IPS-15b (cell line): ENCODE results near the gene FUBP3.

Source experiments
- H3K27me3 ChIP-seq: one replicate; pipeline ENCODE4 v1.6.1; 2013; ENCODE audit warnings: low read length; ENCODE audit not compliant: control insufficient read depth, insufficient read depth
- H3K36me3 ChIP-seq: one replicate; pipeline ENCODE4 v1.6.1; 2013; ENCODE audit warnings: low read length; ENCODE audit not compliant: control insufficient read depth, insufficient read depth
- H3K4me1 ChIP-seq: one replicate; pipeline ENCODE4 v1.6.1; 2013; ENCODE audit warnings: mild to moderate bottlenecking, low read length; ENCODE audit not compliant: control insufficient read depth, insufficient read depth
- H3K4me3 ChIP-seq: one replicate; pipeline ENCODE4 v1.5.1; 2013; ENCODE audit warnings: low read depth, low read length
- H3K9ac ChIP-seq: one replicate; pipeline ENCODE4 v1.6.1; 2013; ENCODE audit warnings: low read depth, mild to moderate bottlenecking, low read length
- H3K9me3 ChIP-seq: one replicate; pipeline ENCODE4 v1.6.1; 2013; ENCODE audit warnings: mild to moderate bottlenecking, low read length; ENCODE audit not compliant: control insufficient read depth, insufficient read depth

FUBP3 gene

DNA sequence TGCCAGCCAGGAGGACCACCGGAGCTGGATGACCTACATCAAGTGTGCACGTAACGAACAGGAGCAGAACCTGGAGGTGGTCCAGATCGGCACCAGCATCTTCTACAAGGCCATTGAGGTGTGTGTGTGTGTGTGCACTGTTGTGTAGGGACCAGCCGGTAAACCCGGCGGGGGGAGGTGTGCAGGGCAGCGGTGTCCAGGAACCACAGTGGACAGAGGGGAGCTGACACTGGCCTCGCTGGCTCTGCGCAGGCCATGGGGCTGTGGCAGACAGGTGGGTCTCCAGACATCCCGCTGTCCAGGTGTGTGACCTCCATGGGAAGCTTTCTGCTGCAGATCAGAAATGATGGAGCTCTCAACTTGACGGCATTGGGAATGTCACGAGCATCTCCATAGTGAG lies 88.8 kb downstream of the FUBP3 start:
- H3K36me3 ChIP-seq = no peaks in the 10 kb centered on the region
- H3K27me3 ChIP-seq = peaks cover 65% of the 10 kb centered on the region
- no peak overlapping the region for H3K9ac ChIP-seq
- peaks cover 2% of the 10 kb centered on the region for H3K4me1 ChIP-seq
- no peak overlapping the region for H3K4me3 ChIP-seq
- H3K9me3 ChIP-seq = no peaks in the 10 kb centered on the region

DNA sequence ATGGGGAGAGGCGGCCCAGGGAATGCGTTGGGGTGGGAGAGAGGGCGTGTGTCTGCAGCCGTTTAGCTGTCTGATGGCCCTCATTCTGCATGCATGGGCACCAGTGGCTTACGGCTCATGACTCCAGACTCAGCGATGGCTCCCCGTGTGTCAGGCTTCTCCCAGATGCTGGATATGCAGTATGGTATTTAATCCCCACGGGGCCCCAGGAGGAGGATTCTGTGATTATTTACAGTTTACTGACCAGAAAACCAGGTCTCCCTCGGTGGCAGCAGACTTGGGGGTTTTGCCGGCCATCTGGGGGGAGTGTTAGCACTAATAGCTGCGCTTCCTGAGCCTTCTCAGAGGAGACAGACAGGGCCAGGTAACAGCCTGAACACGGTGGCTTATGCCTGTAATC lies 89.3 kb downstream of the FUBP3 start:
- no peak overlapping the region for H3K9ac ChIP-seq
- no peaks in the 10 kb centered on the region for H3K36me3 ChIP-seq
- peaks cover 61% of the 10 kb centered on the region for H3K27me3 ChIP-seq
- H3K4me3 ChIP-seq = no peak overlapping the region
- H3K9me3 ChIP-seq = no peaks in the 10 kb centered on the region
- H3K4me1 ChIP-seq = peaks cover 2% of the 10 kb centered on the region

DNA sequence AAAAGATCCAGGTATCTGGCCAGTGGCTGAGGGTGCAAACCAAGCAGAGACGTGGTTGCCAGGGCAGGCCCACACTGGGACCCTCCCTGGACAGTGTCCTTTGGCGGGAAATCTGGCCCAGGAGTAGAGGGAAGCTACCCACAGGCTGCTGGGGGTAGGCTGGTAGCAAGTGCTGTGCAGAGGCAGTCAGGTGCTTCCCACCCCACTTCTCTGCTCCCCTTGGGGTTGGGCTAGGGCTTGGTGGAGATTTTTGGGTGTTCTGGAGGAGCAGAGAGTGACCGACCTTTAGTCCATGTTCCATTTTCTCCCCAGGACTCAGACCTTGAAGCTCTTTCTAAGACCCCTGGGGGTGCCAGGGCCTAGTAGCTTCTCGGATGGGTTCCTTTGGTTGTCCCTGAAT lies 90.6 kb downstream of the FUBP3 start:
- Histone ChIP-seq H3K36me3 (no peaks in the 10 kb centered on the region), H3K4me3 (no peak overlapping the region), H3K9me3 (no peaks in the 10 kb centered on the region), H3K9ac (no peak overlapping the region), H3K27me3 (peaks cover 48% of the 10 kb centered on the region), H3K4me1 (peaks cover 2% of the 10 kb centered on the region)

DNA sequence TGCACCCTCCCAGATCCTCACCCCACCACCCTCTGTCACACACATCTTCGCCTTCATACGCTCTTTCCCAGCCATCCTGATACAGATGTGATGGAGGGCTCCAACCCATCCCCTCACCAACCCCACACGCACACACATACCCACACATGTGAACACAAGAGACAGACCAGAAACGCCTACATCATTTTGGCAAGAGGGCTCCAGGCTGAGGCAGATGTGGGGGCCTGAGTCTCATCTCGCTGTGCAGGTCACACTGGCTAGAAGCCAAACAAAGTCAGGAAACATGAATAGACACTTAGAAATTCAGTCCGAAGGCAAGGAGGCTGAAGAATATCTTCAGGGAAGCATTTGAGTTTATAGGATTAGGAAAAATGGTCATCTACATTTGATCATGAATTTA lies 91.3 kb downstream of the FUBP3 start:
- Histone ChIP-seq H3K4me1 (no peaks in the 10 kb centered on the region), H3K36me3 (no peaks in the 10 kb centered on the region), H3K27me3 (peaks cover 42% of the 10 kb centered on the region), H3K4me3 (no peak overlapping the region), H3K9ac (no peak overlapping the region), H3K9me3 (no peaks in the 10 kb centered on the region)

DNA sequence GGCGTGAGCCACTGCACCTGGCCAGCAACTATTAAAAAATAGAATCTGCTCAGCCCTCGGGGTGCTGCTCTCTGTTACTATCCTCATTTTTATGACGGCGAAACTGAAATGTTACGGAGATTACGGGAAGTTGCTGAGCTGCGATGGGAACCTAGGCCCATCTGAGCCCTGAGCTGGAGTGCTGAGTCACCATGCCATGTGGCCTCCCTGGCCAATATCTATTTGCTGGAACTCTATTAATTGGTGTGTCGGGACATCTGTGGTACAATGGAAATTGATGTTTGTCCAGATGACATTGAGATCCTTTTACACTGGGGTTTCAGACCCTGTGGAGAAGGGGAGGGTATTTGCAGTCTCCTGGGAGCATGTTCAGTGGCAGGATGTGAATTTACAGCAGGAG lies 93.1 kb downstream of the FUBP3 start:
- no peaks in the 10 kb centered on the region for H3K9me3 ChIP-seq
- no peaks in the 10 kb centered on the region for H3K4me1 ChIP-seq
- peaks cover 30% of the 10 kb centered on the region for H3K27me3 ChIP-seq
- H3K4me3 ChIP-seq = no peak overlapping the region
- no peaks in the 10 kb centered on the region for H3K36me3 ChIP-seq
- H3K9ac ChIP-seq = no peak overlapping the region

DNA sequence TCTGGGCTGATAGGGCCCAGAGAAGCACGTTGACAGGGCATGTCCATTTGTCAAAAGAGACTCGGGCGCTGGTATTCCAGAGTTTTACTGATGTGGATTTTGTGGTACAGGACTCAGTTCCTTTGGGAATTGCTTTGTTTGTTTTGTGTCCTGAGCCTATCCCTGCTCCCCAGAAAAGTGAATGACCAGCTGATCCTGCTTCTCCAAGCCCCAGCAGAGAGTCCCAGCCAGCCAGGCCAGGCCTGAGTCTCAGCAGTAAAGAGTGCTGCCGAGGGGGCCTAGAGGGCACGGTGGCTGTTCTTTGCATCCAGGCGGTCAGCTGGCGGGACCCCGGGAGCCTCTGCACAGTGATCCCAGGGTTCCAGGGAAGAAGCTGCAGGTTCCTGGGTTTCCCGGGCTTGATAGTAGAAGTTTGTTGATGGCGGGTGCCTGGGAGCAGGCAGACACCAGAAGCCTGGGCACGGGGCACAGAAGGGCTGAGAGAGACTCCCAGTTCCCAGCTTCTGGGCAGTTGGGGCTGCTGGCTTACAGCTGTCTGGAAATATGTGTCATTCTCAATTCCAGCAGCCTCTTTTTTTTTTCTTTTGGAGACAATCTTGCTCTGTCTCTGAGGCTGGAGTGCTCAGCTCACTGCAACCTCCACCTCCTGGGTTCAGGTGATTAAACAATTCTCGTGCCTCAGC lies 93.7 kb downstream of the FUBP3 start:
- Histone ChIP-seq H3K9me3 (no peaks in the 10 kb centered on the region), H3K4me3 (no peak overlapping the region), H3K36me3 (no peaks in the 10 kb centered on the region), H3K9ac (no peak overlapping the region), H3K27me3 (peaks cover 30% of the 10 kb centered on the region), H3K4me1 (no peaks in the 10 kb centered on the region)

DNA sequence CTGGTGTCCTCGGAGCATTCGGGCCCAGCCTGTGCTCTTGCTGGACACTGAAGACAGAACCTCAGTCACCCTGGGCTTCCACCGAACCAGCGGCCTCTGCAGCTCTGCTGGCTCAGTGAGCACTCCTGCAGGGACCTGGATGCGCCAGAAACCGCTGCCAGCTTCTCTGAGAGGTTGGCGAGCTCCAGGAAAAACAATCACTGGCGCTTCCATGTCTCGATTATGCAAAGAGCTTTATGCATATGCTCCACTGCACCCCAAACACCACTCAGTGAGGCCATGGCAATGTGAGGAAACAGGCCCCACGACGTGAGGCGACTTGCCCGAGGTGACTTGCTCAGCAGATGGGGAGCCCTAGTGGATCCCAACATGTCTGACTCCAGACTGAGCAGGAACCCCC lies 96.0 kb downstream of the FUBP3 start:
- Histone ChIP-seq H3K36me3 (no peaks in the 10 kb centered on the region), H3K4me1 (no peaks in the 10 kb centered on the region), H3K9ac (no peak overlapping the region), H3K27me3 (peaks cover 39% of the 10 kb centered on the region), H3K4me3 (no peak overlapping the region), H3K9me3 (no peaks in the 10 kb centered on the region)

DNA sequence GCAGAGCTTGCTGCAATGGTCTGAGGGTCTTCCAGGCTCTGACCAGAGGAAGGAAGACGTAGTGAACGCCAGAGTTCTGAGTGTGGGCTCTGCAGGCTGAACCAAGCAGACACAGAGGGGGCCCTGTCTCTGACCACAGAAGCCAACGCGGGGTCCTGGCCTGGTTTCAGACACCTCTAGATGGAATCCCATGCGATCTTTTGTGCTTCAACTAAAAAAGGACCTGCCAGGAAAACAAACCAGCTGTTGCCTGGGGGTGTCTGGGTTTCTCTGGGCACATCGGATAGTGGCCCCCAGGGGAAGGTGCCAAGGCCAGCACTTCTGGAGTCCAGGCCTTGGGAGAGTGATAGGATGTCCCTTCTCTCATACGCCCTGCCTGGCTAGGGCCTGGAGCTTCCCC lies 97.9 kb downstream of the FUBP3 start:
- no peaks in the 10 kb centered on the region for H3K36me3 ChIP-seq
- no peak overlapping the region for H3K9ac ChIP-seq
- H3K4me3 ChIP-seq = no peak overlapping the region
- peaks cover 47% of the 10 kb centered on the region for H3K27me3 ChIP-seq
- no peaks in the 10 kb centered on the region for H3K4me1 ChIP-seq
- H3K9me3 ChIP-seq = no peaks in the 10 kb centered on the region

DNA sequence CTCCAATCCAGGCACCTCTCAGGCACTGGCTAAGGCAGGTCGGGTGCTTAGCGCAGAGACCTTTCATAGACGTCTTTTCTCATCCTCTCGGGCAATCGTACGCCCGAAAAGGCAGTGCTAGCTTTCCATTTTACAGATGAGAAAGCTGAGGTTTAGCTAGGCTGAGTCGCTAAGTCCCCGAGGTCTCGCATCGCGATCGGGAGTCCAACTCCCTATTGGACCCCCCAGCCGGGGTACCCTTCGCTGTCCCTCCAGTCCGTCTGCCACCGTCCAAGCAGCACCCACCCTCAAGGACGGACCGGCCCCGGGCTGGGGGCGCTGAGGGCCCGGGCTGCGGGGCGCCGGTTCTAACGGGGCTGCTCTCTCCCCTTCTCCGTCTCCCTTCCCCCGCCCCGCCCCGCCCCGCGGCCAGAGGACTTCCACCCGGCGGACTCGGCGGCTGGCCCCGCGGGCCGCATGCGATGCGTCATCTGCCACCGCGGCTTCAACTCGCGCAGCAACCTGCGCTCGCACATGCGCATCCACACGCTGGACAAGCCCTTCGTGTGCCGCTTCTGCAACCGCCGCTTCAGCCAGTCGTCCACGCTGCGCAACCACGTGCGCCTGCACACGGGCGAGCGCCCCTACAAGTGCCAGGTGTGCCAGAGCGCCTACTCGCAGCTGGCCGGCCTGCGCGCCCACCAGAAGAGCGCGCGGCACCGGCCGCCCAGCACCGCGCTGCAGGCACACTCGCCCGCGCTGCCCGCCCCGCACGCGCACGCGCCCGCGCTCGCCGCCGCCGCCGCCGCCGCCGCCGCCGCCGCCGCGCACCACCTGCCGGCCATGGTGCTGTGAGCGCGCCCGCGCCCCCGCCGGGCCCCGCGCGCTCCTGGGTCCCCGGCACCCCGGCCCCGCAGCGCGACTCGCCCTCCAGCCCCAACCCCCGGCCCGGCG lies 101.7 kb downstream of the FUBP3 start:
- Histone ChIP-seq H3K9ac (no peak overlapping the region), H3K9me3 (no peaks in the 10 kb centered on the region), H3K4me1 (no peaks in the 10 kb centered on the region), H3K36me3 (no peaks in the 10 kb centered on the region), H3K4me3 (peak overlapping the region; percentile 51), H3K27me3 (peaks cover 45% of the 10 kb centered on the region)

DNA sequence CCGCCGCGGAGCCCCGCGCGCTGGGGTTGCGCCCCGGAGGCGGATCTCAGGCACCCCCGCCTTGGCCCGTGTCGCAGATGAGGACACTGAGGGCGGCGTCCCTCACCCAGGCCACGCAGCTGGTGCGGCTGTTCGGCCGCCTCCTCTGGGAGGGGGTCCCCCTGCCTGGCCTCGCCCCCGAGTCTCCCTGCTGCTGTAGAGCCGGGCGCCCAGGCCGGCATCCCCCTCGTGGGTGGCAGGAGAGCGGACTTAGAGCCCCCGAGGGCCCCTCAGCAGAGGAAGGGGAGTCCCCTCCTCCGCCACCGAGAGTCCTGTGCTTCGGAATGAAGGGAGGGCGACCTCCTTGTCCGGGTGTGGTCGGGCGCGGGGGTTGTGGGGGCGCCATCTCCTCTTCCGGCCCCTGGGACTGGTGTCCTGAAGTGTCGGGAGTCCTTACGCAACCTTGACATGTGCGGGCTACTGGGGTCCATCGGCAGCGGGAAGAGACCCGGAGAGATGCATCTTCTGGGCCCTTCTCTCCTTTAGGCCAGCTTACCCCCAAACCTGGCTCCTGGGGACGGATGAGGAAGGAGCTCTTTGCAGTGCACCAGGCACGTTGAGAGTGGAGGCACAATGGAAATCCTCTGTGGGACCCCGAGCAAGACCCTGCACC lies 102.5 kb downstream of the FUBP3 start:
- peaks cover 45% of the 10 kb centered on the region for H3K27me3 ChIP-seq
- no peaks in the 10 kb centered on the region for H3K36me3 ChIP-seq
- no peaks in the 10 kb centered on the region for H3K4me1 ChIP-seq
- H3K4me3 ChIP-seq = peak overlapping the region; percentile 51
- H3K9me3 ChIP-seq = no peaks in the 10 kb centered on the region
- H3K9ac ChIP-seq = no peak overlapping the region

DNA sequence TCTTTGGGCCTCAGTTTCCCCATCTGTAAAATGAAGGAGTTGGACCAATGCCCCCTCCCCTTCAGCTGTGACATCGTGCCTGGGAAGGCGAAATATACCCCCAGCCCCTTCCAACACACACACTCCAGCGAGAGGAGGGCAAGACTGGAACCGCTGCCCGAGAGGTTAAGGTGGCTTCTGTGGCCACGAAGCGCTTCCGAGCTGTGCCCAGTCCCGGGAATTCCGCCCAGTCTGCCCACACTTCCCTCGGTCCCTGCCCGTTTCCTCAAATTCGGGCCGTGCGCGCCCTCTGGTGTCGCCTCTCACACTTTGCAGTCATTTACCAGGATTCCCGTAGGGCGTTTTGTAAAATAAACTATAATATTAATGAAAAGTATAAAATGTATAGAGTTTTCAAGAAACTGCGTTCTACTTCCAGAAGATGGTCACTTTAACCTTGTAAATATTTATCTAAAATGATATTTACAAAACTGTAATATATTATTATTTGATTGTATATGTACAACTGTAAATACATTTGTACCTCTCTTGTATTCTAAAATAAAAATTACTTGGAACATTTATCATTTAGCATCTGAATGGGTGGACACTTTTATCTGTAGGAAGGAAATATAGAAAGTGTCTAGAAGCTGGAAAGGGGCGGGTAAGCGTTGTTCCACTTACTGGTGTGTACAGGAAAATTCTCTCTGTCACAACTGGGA lies 103.2 kb downstream of the FUBP3 start:
- Histone ChIP-seq H3K4me1 (no peaks in the 10 kb centered on the region), H3K36me3 (no peaks in the 10 kb centered on the region), H3K27me3 (peaks cover 41% of the 10 kb centered on the region), H3K9ac (no peak overlapping the region), H3K9me3 (no peaks in the 10 kb centered on the region), H3K4me3 (peak overlapping the region; percentile 51)
